WTC11 (cell line): ENCODE data around the gene FCHSD1.

Experiments
- E2F1 ChIP-seq: sonication (generic); formaldehyde crosslinking; IDR thresholded peaks from 2 replicates; pipeline ENCODE4 v1.8.0; 2022; ENCODE audit warnings: mild to moderate bottlenecking, missing genetic modification reagents
- PRRX2 ChIP-seq: fragments of 250-450 bp; sonication (Bioruptor Pico); IDR thresholded peaks from 2 replicates; pipeline ENCODE4 v1.8.0; 2021; ENCODE audit warnings: mild to moderate bottlenecking
- ZNF263 ChIP-seq: sonication (generic); formaldehyde crosslinking; IDR thresholded peaks from 2 replicates; pipeline ENCODE4 v1.8.1; 2022; ENCODE audit warnings: low read depth, mild to moderate bottlenecking, moderate library complexity, missing genetic modification reagents

GRCh38 chr5:141640051-141640415, 11.2 kb downstream of the FCHSD1 start:
- TF ChIP-seq E2F1 (CRISPR knock-in tag), result no peak
- TF ChIP-seq PRRX2 (CRISPR knock-in tag), result no peak
- no peak for TF ChIP-seq ZNF263 (CRISPR knock-in tag)
